NOMO-1 treated with dmso at 0.1 percent for 144 hours (cell line): Measurements from ENCODE around the gene SORCS3.

Experiments used
- DNase-seq: peaks from one replicate; lab custom pipeline; 2025; ENCODE audit not compliant: unreplicated experiment; lab: John Stamatoyannopoulos, UW

Gene SORCS3

DNA sequence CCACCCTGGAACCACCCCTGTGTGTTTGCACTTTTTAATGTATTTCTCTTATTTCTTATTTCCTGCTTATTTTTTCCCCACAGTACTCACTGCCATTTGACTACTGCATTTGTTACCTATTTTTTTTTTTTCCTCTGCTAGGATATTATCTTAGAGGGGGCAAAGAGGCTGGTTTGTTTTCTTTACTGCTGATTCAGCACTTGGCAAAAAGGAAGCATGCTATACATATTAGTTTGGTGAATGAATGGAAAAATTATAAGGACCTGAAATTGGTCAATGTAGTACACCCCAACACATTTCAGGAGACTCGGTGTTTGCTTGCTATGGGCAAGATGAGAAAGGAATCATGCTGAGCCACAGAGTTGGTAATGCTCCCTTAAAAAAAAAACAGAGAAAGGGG is 193.5 kb downstream of the SORCS3 start:
- DNase-seq = no peak

- DNase-seq = no peak
These were observed 194.3 kb downstream of the SORCS3 start for GRCh38 chr10:104835422-104835821.

DNA sequence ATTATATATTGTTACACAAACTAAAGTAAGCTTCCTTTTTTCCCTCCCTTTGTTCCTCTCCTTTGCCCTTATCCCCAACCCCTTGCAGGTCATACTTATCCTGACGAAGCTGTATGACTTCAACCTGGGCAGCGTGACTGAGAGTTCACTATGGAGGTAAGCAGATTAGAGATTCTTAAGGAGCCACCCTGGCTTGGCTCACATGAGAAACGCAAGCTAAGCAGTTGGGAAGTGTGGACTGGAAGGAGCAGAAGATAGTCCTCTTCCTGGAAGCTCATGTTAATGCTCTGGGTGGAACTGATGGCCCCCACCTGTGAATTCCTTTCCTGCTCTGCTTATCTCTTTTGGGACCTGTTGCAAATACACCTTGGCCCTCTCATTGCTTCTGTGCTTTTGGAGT is 201.6 kb downstream of the SORCS3 start:
- no peak for DNase-seq

- DNase-seq = no peak
These were observed 203.0 kb downstream of the SORCS3 start for GRCh38 chr10:104844073-104844472.

DNA sequence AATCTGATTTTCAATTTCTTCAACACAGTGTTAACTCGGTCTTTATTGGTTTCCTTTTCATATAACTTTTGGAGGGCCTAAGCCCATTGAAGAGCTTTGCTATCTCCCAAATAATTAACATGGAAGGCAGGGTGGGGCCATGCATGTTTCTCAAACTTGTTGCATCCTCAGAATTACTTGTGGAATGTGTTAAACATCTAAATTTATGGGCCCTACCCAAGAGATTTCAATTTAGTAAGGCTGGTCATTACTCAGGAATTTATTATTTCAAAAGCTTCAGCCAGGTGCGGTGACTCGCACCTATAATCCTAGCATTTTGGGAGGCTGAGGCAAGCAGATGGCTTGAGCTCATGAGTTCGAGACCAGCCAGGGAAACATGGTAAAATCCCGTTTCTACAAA is 208.9 kb downstream of the SORCS3 start:
- no peak for DNase-seq

- DNase-seq = no peak
These were observed 227.0 kb downstream of the SORCS3 start for GRCh38 chr10:104867966-104868598.

GRCh38 chr10:104872691-104873090 is 231.6 kb downstream of the SORCS3 start:
- DNase-seq = no peak

DNA sequence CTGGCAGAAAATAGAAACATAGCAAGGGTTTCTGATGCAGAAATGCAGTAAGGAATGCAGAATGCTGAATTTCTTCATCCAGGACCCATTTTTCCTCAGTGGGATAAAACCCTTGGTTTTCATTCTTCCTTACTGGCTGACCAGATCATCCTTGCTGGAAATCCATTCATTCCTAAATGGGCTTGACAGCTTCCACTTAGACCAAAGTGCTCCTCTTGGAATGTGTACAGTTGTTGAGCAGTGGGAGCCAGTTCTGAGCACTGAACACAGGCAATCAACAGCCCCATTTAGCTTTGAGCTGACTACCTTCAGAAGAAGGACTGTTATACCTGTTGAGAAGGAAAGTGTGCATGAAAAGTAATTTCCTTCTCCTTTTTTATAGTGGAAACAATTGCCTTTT is 232.1 kb downstream of the SORCS3 start:
- no peak for DNase-seq

DNA sequence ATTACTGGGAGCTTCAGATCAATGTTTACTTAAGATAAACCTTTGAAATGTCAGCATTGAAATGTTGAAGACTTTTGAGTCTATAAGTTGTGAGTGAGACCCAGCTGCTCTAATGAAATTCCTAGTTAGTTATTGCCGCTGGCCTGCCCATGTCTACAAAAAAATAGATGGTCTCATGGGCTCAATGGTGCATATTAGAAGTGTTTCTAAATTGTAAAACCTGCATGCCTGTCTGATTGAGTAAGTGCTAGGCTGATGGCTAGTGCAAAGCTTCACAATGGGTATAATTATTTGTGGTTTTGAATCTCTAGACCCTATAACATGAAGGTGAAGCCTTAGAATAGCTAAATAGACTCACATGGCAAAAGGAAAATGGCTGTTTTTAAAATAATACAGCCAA is 234.5 kb downstream of the SORCS3 start:
- DNase-seq = no peak

GRCh38 chr10:104880624-104881398 is 239.7 kb downstream of the SORCS3 start:
- DNase-seq = no peak

DNA sequence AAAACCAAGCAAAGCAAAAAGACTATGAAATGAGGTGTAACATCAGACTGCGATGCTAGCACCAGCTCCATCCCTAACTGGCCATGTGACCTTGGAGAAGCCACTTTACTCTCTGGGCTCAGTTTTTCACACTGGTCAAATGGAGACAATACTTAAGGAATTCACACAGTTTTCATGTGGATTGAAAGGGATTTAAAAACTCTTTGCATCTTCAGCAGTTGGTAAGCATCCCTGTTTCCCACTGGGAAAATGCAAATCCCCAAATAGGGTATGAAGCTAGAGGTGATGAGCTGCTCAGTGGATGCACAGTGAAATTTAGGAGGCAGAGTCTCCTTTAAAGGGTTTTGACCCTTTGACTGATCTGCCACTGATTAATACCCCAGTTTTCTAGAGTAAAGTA is 240.7 kb downstream of the SORCS3 start:
- DNase-seq = no peak

DNA sequence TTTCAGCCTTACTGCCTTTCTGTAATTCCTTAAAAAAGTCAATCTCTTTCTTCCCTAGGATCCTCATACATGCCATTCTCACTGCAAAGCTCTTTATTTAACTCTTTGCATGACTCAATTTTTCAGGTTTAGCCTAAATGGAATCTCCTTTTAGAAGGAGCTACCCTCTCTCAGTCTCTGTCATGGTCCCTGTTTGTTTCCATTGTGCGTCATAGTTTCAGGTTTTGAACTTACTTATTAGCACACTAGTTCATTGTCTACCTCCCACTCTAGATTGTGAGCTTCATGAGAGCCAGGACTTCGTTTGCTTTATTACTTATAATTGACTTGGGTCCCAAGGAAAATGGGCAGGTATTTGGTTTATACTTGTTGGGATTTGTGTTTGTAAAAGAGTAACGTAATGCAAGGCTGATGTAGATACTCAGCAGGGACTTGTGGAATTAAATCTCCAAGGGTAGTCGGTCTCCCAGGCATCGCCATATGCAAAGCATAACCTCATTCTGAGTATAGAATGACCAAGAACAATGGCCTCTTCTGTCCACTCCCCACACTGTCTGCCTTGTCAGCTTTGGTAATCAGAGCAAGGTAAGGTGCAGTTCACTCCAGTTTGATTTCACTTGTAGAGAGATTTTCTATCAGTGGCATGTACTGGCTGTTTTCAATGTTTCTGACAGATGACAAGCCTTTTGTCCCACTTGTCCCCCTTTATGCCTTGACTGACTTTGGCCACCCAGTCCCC is 252.0 kb downstream of the SORCS3 start:
- DNase-seq = no peak

DNA sequence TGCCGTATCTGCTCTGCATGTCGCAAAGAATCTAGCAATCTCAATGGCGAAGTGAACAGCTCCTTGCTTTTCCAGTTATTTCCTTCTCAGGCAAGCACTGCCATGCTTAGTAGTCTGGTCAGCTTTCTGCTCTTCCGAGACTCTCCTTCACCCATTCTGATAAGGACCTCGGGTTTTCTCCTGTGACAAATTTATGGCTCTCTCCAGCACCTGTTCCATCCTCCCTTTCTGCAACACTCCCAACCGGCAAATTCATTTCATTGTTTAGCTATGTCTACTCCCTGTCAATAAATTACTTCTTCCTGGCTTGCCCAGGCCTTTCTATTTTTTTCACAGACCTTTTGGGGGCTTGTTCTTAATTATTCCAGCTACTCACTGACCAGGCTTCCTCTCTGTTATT is 252.6 kb downstream of the SORCS3 start:
- DNase-seq = no peak

- no peak for DNase-seq
These were observed 253.6 kb downstream of the SORCS3 start for GRCh38 chr10:104894681-104895080.

GRCh38 chr10:104895541-104895940 is 254.5 kb downstream of the SORCS3 start:
- no peak for DNase-seq

DNA sequence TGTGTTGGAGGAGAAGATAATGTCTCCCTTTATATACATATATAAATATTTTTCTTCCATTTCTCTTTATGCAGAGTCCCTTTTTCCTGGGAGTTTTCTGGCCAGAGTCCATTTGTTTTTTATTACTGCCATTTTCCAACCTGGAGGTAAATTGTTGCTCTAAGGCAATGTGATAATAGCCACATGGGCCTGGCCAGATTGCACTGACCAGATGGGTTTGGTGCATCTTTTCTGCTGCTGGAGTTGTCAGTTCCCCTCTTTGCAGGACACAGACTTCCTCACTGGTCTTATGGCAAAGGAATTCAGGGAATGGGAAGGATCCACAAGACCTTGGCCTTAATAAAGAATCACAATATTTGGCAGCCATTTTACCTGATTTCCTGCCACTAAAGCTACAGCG is 254.9 kb downstream of the SORCS3 start:
- DNase-seq = no peak

DNA sequence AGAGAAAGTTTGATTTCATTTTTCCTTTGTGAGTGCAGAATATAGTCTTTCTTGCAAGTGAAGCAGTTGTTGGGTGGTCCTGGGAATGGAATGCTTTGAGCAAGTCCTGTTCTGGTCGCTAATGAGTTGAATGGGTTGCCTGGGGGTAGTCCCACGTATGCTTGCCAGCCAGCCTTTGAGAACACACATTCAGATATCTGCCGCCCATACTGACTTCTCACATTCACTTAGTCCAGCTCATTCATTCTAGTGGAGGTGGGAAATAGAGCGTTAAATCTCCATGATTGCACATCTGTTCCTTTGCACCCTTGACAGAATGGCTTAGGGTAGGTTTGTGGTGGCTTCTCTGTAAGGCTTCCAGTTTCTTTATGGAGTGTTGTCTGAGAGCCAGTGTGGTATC is 256.6 kb downstream of the SORCS3 start:
- DNase-seq = no peak

- DNase-seq = no peak
These were observed 258.7 kb downstream of the SORCS3 start for GRCh38 chr10:104899779-104900178.

DNA sequence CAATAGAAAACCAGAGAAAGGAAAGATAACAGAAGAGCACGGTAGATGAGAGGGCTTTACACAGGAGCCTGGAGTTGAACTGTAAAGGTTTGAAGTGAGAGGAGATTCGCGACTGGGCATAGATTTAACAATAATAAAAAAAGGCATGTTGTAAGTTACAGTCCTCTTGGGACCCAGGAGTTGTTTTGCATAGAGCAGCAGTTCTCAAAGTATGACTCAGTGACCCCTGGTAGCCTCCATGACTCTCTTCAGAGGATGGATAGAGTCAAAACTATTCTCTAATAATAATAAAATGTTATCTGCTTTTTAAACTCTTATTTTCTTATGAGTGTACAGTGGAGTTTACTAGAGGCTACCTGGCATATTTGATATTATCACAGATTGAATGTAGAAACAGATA is 262.3 kb downstream of the SORCS3 start:
- no peak for DNase-seq

DNA sequence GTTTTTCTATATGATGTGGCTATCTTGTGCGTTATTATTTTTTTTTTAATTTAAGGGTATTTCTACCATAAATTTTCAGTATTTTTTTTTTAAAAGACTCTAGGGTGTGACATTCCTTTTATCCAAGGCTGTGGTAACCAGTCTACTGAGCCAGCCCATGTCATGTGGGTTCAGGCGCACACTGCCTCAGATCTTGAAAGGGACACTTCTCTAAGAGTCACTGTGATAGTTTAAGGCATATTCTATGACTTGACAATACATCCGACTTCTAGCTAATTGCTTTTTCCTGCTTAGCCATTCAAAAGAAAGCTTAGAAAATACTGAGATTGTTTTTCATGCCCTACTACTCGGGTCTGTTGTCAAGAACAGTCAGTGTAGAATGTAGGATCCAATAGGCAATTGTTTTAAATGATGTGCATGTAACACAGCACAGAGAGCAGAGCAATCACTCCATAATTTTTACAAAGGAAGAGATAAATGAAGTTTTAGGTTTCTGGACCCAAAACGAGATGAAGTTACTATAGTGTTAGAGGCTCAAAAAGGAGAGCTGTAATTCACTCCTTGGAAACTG is 263.7 kb downstream of the SORCS3 start:
- no peak for DNase-seq

DNA sequence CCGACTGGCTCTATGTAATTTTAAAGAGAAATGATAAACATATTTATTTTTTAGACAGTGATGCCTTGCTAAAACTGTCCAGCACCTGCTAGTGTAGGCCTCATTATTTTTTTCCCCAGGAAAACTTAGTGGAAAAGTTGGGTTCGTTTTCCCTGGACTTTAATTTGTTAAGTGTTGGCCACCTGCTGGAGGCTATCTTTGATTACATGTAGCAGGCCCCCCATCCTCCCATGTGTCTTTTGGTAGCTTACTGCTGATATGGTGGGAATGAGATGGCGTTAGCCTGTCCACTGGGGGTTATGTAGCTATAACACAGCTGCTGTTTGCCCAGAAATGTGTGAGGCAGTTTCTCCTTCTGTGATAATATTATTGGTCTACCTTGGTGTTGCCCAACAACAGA is 265.0 kb downstream of the SORCS3 start:
- no peak for DNase-seq

GRCh38 chr10:104907521-104907920 is 266.4 kb downstream of the SORCS3 start:
- DNase-seq = no peak
